ENCODE results near the gene WRAP73. TPM values are rescaled to one million over a fixed set of nuclear protein-coding genes. Genes with fewer than 3 reads are reported as not detected.

Gene WRAP73
- total and polyA plus RNA-seq, 2 experiments from 2014 or later: 14.7 to 28.8 TPM

DNA sequence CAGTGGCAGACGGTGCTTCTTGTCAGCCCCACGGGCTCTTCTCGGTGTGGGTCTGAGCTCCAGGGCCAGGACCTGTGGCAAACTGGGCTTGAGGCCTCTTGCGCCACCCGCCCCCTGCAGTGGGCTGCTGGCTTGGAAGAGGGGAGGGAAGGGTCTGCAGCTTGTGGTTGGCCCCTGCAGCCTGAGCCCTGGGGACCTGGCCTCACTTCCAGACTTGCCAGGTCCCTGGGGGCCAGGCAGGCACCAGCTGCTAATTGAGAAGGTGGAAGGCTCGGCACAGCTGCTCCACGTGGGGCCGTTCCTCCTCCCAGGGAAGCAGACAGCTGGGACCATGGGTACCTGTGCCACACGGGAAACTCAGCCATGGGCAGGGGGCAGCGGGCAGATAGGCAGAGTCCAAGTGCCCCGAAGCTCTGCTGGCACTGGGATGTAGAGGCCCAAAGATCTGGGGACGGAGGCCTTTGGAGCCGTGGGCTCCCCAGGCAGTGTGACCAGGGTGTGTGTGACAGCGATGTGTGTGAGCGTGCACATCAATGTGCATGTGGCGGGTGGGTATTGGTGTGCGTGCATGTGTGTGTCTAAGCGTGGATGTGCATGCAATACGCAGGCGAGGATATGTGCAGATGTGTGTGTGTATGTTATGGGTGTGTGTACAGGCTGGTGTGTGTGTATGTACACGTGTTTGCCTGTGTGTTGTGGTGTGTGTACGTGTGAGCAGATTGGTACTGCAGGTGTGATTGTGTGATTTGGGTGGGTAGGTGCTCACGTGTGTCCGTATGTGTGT is 41.7 kb upstream of the WRAP73 start:
- no peaks in the 10 kb centered on the region for H3K9me2 ChIP-seq (replicated peaks; ENCODE audit: insufficient read depth)
- no peaks in the 10 kb centered on the region for H3K9me3 ChIP-seq (ENCODE audit: low read depth)
- no peak overlapping the region for H3K4me3 ChIP-seq
- no peaks in the 10 kb centered on the region for H3K36me3 ChIP-seq (replicated peaks; ENCODE audit: insufficient read depth, low read depth)
- H3K27ac ChIP-seq: no peak overlapping the region
- no peak overlapping the region for H2AFZ ChIP-seq
- H3K27me3 ChIP-seq: no peaks in the 10 kb centered on the region
- DNase-seq (ENCODE audit: low spot score): no peak
- H3K4me2 ChIP-seq: no peak overlapping the region
- no peaks in the 10 kb centered on the region for H3K4me1 ChIP-seq (ENCODE audit: insufficient read depth)
- TF ChIP-seq, protein P1, sequence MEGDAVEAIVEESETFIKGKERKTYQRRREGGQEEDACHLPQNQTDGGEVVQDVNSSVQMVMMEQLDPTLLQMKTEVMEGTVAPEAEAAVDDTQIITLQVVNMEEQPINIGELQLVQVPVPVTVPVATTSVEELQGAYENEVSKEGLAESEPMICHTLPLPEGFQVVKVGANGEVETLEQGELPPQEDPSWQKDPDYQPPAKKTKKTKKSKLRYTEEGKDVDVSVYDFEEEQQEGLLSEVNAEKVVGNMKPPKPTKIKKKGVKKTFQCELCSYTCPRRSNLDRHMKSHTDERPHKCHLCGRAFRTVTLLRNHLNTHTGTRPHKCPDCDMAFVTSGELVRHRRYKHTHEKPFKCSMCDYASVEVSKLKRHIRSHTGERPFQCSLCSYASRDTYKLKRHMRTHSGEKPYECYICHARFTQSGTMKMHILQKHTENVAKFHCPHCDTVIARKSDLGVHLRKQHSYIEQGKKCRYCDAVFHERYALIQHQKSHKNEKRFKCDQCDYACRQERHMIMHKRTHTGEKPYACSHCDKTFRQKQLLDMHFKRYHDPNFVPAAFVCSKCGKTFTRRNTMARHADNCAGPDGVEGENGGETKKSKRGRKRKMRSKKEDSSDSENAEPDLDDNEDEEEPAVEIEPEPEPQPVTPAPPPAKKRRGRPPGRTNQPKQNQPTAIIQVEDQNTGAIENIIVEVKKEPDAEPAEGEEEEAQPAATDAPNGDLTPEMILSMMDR (IDR thresholded peaks at IDR 0.05; ENCODE audit: poor library complexity): no peak
- TF ChIP-seq EZH2 (IDR thresholded peaks at IDR 0.05; ENCODE audit: borderline replicate concordance) (no peak), EZH2phosphoT487 (IDR thresholded peaks at IDR 0.05; ENCODE audit: low read depth, severe bottlenecking, unreplicated experiment) (no peak)
- WGBS (ENCODE audit: low lambda C conversion rate, missing lambda C conversion rate): 87% methylated on average over 24 of the region's 24 CpGs
- no peaks in the 10 kb centered on the region for H3K79me2 ChIP-seq
- H4K20me1 ChIP-seq (ENCODE audit: insufficient read depth, poor library complexity, severe bottlenecking): no peaks in the 10 kb centered on the region

DNA sequence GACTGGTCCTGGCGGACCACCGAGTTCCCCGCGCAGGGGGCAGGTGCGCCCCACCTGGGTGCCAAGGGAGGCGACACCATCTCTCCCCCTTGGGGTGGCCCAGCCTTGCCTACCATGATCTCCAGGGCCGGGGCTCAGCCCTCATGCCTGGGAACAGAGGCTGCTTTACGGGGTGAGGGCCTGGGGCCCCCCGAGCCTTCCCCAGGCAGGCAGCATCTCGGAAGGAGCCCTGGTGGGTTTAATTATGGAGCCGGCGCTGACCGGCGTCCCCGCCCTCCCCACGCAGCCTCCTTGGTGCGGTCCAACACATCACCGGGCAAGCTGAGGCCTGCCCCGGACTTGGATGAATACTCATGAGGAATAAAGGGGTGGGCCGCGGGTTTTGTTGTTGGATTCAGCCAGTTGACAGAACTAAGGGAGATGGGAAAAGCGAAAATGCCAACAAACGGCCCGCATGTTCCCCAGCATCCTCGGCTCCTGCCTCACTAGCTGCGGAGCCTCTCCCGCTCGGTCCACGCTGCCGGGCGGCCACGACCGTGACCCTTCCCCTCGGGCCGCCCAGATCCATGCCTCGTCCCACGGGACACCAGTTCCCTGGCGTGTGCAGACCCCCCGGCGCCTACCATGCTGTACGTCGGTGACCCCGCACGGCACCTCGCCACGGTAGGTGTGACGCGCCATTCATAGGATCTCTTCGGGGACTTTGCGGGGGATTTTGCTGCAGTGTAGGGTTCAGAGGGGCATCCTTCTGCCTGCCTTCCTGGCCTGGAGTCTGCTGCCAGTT is 40.6 kb upstream of the WRAP73 start:
- Histone ChIP-seq H2AFZ (no peak overlapping the region), H4K20me1 (ENCODE audit: insufficient read depth, poor library complexity, severe bottlenecking) (no peaks in the 10 kb centered on the region), H3K4me1 (ENCODE audit: insufficient read depth) (no peaks in the 10 kb centered on the region), H3K27ac (no peak overlapping the region), H3K36me3 (replicated peaks; ENCODE audit: insufficient read depth, low read depth) (no peaks in the 10 kb centered on the region), H3K4me3 (no peak overlapping the region), H3K27me3 (no peaks in the 10 kb centered on the region), H3K4me2 (no peak overlapping the region), H3K9me3 (ENCODE audit: low read depth) (no peaks in the 10 kb centered on the region), H3K79me2 (no peaks in the 10 kb centered on the region), H3K9me2 (replicated peaks; ENCODE audit: insufficient read depth) (no peaks in the 10 kb centered on the region)
- TF ChIP-seq EZH2 (IDR thresholded peaks at IDR 0.05; ENCODE audit: borderline replicate concordance) (no peak), EZH2phosphoT487 (IDR thresholded peaks at IDR 0.05; ENCODE audit: low read depth, severe bottlenecking, unreplicated experiment) (no peak)
- TF ChIP-seq, protein P1 (IDR thresholded peaks at IDR 0.05; ENCODE audit: poor library complexity): no peak
- 92% methylated on average over 48 of the region's 50 CpGs for WGBS (ENCODE audit: low lambda C conversion rate, missing lambda C conversion rate)
- no peak for DNase-seq (ENCODE audit: low spot score)

DNA sequence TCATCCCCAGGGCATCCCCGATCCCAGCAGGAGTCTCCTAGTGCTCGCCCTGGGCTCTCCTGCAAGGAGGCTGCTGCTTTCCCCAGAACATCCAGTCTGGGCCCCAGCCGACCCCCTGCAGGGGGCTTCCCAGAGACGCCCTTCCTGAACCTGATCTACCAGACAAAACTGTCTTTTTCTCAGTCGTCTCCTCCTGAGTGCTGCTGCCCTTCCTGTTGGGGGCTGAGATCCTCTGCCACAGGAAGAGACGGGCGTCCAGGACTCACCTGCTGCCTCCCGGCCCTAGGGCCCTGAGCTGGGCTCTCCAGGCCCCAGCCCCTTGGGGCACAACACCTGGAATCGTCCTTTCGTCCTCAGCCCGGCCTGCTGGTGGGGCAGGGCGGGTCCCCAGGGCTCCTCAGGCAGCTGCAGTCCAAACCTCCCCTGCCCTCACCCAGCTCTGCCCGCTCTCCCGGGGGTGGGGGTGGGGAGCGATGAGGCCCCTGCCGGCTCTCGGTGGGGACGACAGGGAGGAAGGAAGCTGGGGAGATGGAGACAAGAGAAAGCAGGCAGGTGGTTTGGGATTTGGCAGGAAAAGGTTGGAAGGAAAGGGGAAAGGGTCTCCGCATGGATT is 39.3 kb upstream of the WRAP73 start:
- no peak overlapping the region for H2AFZ ChIP-seq
- H3K4me2 ChIP-seq: no peak overlapping the region
- TF ChIP-seq EZH2phosphoT487 (IDR thresholded peaks at IDR 0.05; ENCODE audit: low read depth, severe bottlenecking, unreplicated experiment) (no peak), EZH2 (IDR thresholded peaks at IDR 0.05; ENCODE audit: borderline replicate concordance) (no peak)
- TF ChIP-seq, protein P1 (IDR thresholded peaks at IDR 0.05; ENCODE audit: poor library complexity): no peak
- no peaks in the 10 kb centered on the region for H3K9me3 ChIP-seq (ENCODE audit: low read depth)
- H3K27ac ChIP-seq: no peak overlapping the region
- no peaks in the 10 kb centered on the region for H3K36me3 ChIP-seq (replicated peaks; ENCODE audit: insufficient read depth, low read depth)
- WGBS (ENCODE audit: low lambda C conversion rate, missing lambda C conversion rate): 63% methylated on average over 13 of the region's 19 CpGs
- no peaks in the 10 kb centered on the region for H4K20me1 ChIP-seq (ENCODE audit: insufficient read depth, poor library complexity, severe bottlenecking)
- no peaks in the 10 kb centered on the region for H3K4me1 ChIP-seq (ENCODE audit: insufficient read depth)
- H3K79me2 ChIP-seq: no peaks in the 10 kb centered on the region
- H3K4me3 ChIP-seq: no peak overlapping the region
- H3K27me3 ChIP-seq: no peaks in the 10 kb centered on the region
- H3K9me2 ChIP-seq (replicated peaks; ENCODE audit: insufficient read depth): no peaks in the 10 kb centered on the region
- no peak for DNase-seq (ENCODE audit: low spot score)
